CD4-positive, alpha-beta T cell treated with Interleukin-2 at 100 ng/mL for 4 hours (primary cell): ENCODE data around the gene C1GALT1C1L.
A peak's percentile ranks its signal among the peaks of the same experiment; 100 is the strongest.
"Not testable (repeated sequence)": the region's sequence is repeated elsewhere in the genome, so short reads cannot be mapped to it uniquely, and the experiment has no call there.

Experiments
- DNase-seq: peaks from one replicate; pipeline ENCODE4 v3.0.0-alpha.2; 2020; ENCODE audit warnings: low spot score

The C1GALT1C1L gene

DNA sequence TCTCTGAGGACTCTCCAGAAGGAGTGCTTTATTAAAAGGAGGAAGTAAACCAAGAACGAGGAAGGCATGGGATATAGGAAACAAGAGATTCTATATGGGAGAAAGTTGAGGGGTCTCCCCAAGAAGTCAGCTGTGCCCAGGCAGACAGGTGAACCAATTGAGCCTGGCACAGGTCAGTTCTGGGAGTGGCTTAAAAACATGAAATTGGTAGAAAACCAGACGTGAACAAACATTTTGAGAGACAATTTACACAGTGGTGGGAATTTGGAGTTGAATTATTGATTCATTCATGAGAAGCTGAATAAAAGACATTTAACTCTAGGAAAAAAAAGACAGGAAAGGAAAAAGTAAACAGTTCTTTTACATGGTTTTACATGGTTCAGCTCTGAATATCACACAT lies 22.7 kb downstream of the C1GALT1C1L start:
- DNase-seq: no peak

DNA sequence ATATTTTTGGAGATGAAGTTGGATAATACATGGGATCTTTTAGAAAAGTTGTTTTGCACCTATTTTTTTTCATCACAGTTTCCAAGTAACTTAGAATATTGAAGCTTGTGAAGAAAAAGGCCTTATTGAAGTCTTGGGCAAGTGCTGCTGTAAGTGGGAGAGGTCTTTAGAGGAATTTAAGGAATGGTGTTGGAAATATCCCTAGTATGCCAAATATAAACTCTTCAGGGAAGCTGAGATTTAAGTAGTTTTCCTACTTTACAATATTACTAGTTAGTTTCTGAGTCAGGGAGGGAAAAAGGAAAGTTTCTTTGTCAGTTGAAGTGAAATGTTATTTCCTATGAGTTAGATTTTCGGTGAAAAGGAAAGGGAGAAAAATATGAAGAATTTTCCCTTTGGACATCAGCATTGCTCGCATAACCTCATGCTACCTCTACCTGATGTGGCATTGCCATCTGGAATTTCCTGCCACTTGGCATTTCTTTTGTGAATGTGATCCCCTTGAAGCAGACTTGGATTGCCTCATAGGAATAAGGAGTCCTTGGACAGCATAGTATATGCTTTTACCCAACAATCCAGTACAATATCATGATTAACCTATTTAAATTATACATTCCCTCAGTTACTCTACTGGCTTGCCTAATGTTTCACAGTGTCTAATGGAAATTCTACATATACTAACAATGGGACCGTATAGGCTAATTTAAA lies 27.1 kb downstream of the C1GALT1C1L start:
- no peak for DNase-seq

DNA sequence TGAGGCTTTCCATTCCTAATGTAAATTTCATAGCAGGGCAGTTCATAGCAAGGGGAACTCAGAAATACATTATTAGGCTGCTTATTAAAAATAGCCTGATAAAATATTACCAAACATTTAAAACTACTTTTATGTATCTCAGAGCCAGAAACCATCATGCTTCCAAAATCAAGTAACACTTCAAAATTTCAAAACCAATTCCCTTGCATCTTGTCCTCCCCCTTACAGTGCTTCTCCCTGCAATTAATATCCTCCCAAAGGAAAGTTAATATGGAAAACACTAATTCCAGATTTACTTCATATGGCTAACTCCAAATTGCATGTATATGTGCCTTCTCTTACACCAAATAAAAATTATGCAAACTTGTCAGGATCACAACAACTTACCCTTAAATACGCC lies 32.5 kb downstream of the C1GALT1C1L start:
- DNase-seq: no peak

DNA sequence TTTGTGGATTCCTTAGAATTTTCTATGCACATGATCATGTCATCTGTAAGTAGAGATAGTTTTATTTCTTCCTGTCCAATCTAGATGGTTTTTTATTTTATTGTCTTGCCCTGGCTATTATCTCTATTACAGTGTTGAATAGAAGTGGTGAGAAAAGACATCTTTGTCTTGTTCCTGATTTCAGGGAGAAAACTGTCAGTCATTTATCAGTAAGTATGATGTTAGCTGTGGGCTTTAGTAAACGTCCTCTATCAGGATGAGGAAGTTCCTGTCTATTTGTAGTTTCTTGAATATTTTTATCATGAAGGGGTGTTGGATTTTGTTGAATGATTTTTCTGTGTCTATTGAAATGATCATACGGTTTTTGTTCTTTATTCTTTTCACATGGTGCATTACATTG lies 33.9 kb downstream of the C1GALT1C1L start:
- DNase-seq: no peak

DNA sequence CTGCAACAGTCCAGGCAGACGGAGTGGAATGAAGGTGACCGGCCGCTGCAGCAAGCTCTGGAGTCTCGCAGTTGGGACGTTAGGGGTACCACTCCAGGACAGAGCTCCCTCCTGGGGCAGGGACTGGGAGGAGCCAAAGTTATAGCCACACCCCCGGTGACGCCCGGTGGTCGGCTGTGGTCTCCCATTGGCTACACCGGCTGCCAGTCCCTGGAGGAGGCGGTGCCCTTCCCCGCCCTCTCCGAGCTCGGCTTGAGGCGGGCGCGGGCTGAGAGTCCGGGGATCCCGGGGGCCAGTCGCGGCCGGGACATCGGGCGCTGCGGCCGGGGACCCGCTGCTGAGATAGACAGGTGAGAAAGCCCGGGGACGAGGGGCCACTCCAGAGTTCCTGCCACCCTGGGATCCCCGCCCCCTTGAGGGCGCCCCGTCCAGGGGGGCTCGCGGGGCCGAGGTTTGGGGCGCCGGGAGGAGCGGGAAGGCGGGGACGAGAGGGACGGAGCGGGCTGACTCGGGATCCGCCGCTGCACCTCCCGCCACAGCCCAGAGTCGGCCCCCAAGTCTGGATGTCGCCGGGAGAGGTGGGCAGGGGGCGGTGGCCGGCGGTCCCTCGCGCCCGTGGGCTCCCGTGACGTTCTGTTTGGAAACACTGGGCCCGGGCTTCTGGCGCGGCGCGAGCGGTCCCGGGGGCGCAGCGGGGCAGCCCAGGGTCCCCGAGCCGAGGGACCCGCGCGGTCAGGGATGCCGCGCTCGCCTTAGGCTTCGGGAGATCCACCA lies 39.0 kb downstream of the C1GALT1C1L start, which contains the start of gene PLEKHH2:
TSS of gene PLEKHH2 (plus strand) at position 231 of the 774 bp plus-strand sequence. CDS start 7,414 bp downstream, outside the sequence.
- DNase-seq: peak; percentile 78

DNA sequence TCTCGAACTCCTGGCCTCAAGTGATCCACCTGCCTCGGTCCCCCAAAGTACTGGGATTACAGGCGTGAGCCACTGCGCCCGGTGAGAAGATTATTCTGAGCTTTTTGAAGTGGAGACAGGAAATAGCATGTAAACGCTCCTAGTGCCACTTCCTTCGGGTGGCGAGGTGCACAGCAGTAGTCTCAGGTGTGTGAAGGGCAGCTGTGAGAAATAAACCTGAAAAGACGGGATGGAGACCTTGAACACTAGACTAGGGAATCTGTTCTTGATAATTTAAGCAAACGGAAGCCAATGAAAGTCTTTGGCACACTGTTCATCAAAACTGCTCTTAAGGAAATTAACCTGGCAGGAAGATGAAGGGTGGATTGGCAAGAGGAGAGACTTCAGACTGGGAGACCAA lies 39.6 kb downstream of the C1GALT1C1L start:
- DNase-seq: peak; percentile 2

DNA sequence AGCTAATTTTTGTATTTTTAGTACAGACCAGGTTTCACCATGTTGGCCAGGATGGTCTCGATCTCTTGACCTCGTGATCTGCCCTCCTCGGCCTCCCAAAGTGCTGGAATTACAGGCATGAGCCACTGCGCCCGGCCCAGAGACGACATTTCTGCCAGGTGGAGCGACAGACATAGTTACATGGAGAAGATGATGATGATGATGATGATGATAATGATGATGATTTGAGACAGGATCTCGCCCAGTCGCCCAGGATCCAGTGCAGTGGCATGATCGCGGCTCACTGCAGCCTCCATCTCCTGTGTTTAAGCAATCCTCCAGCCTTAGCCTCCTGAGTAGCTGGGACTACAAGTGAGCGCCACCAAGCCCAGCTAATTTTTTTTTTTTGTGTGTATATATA lies 40.1 kb downstream of the C1GALT1C1L start:
- DNase-seq: not testable (repeated sequence)

DNA sequence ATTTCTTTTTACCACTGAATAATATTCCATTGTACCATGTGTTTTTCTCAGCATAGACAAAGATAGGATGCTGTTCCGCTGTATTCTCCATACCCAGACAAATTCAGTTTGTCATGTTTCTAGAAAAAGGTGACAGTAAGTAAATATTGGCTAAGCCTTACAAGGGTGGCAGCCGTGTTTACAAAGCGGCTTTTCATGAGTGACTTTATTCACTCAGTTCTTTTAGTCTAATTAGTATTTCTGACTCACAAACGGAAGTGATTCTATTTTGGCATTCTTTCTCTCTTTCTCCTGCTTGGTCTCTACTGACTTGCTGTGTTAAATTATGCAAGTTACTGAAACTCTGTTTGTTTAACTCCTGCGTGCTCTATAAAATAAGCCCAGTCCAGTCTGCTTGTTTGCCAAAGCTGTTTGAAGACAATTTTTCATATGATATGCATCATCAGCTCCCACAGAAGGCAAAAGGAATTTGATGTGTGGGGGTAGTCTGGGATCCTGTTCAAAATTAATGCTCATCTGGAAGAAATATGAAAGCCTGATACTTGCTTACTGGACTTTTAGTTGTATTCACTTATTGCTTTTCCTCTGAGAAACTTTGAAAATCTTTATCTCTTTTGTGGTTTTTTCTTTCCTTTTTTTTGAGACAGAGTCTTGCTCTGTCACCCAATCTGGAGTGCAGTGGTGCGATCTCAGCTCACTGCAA lies 41.5 kb downstream of the C1GALT1C1L start:
- no peak for DNase-seq

DNA sequence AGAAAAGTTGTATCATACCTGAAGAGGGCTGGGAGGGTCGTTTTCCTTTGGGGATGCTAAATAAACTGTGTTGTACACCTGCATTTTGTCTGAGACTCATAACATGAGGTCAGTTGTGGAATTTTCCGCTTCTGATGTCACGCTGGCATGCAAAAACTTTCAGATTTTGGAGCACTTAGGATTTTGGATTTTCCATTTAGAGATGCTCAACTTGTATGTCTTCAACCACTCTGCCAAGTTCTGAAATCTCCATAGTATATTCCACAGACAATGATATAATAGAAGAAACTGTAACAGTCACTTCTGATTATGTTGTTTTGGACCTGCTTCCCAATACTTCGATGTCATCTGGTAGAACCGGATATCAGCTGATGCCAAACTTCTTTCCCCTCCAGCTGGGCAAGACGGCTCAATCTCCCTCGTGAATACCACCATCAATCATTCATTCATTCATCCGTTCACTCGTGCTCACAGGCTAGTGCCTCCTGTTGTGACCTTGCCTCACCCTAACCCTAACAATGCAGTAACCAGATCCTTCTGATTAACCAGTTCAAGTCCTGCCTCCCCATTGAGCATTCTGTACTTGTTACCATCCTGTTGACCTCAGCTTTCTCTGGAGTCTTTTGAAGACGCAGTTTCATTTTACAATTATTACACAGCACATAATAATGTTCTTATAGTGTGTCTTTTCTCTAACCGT lies 44.5 kb downstream of the C1GALT1C1L start:
- no peak for DNase-seq
